Activated B cell treated with CpG ODN at 0.5 μM for 24 hours (primary cell): ENCODE measurements around the gene MACROD2. TPM values are rescaled to one million over a fixed set of nuclear protein-coding genes. Genes with fewer than 3 reads are reported as not detected.

Source experiments
- ATAC-seq: fragments of 200-7000 bp; cut with Tn5 transposase; one replicate; pipeline ENCODE4 v1.10.0; 2021; ENCODE audit warnings: low read depth, mild to moderate bottlenecking, moderate library complexity
- CTCF ChIA-PET: fragments of 350-600 bp; sonication (Branson Sonifier 250); formaldehyde crosslinking; loops from one replicate; lab custom pipeline; 2021; ENCODE audit warnings: antibody characterized with exemption; lab: Charles Lee
- POLR2A ChIA-PET: fragments of 350-600 bp; sonication (Branson Sonifier 250); formaldehyde crosslinking; loops from one replicate; lab custom pipeline; 2021; ENCODE audit warnings: antibody characterized with exemption; lab: Charles Lee
- DNase-seq: peaks from one replicate; pipeline ENCODE4 v3.0.0; 2022
- H3K27ac Mint-ChIP-seq: one replicate; pipeline ENCODE4 v1.8.0; 2020; ENCODE audit warnings: mixed read lengths
- H3K27me3 Mint-ChIP-seq: one replicate; pipeline ENCODE4 v1.8.0; 2021; ENCODE audit warnings: mixed read lengths
- H3K36me3 Mint-ChIP-seq: one replicate; pipeline ENCODE4 v1.8.0; 2021; ENCODE audit warnings: low read depth, mixed read lengths
- H3K4me1 Mint-ChIP-seq: one replicate; pipeline ENCODE4 v1.8.0; 2021; ENCODE audit warnings: mixed read lengths
- H3K4me3 Mint-ChIP-seq: one replicate; pipeline ENCODE4 v1.8.0; 2020; ENCODE audit warnings: mild to moderate bottlenecking, mixed read lengths
- H3K9me3 Mint-ChIP-seq: one replicate; pipeline ENCODE4 v1.8.0; 2020; ENCODE audit warnings: mixed read lengths
- CTCF ChIP-seq: fragments of 200-600 bp; IDR thresholded peaks from one replicate; pipeline ENCODE4 v1.8.0; 2022; ENCODE audit warnings: antibody characterized with exemption, mild to moderate bottlenecking
- intact Hi-C: fragments of 100-400 bp; cut with micrococcal nuclease; formaldehyde crosslinking; loops from one replicate; pipeline ENCODE4 v1.15.1; 2024
- total RNA-seq: library from RNA; stranded (reverse); gene quantifications from 2 replicates; pipeline ENCODE4 v1.2.3, GENCODE V29; 2022

Gene MACROD2
- total RNA-seq, 1 donor from 2014 or later: 55.1 TPM

DNA sequence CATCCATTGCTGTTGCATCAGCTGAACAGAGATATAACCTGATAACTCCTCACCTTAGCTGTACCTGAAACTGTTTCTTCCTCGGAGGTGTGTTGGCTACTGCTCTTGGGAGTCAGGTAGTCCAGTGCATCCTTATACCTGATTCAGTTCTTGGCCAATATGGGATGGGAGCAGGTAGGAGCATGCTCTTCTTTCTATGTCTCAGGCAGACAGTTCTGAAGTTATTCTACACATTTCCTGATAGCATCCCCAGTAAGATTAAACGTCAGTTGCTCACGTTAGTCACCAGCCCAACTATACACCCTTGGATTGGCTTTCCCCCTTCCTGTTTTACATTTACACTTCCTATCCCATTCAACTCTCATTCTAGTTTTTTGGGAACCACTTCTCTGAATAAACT is 586.4 kb downstream of the MACROD2 start:
- no peak for ATAC-seq
- Mint-ChIP-seq H3K27me3 (peaks cover 2% of the 10 kb centered on the region), H3K27ac (no peak overlapping the region), H3K36me3 (no peaks in the 10 kb centered on the region), H3K4me1 (no peaks in the 10 kb centered on the region), H3K9me3 (no peaks in the 10 kb centered on the region), H3K4me3 (no peak overlapping the region)
- CTCF ChIA-PET: no interaction called here
- DNase-seq: no peak
- POLR2A ChIA-PET: no interaction called here
- TF ChIP-seq CTCF: no peak
- intact Hi-C loops: no loop called here

GRCh38 chr20:14582855-14583254 is 587.5 kb downstream of the MACROD2 start:
- Mint-ChIP-seq H3K27me3 (peaks cover 2% of the 10 kb centered on the region), H3K4me1 (no peaks in the 10 kb centered on the region), H3K4me3 (no peak overlapping the region), H3K9me3 (no peaks in the 10 kb centered on the region), H3K27ac (no peak overlapping the region), H3K36me3 (no peaks in the 10 kb centered on the region)
- TF ChIP-seq CTCF: no peak
- intact Hi-C loops: no loop called here
- ATAC-seq: no peak
- ChIA-PET POLR2A (no interaction called here), CTCF (no interaction called here)
- no peak for DNase-seq

DNA sequence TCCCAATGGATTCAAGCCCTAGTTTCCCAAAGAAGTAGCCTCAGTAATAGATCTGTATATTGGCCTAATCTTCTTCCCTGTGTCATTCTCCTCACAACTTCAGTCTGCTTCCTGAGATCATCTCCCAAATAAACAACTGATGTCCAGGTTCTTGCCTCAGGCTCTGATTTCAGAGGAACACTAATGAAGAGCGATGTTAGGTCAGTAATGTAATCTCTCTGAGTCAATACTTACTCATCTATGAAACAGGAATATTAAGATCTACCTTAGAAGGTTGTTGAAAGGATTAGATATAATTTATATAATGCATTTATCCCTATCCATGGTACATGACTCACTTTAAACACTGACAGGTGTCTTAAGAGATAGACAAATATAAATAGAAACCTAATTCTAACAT is 588.1 kb downstream of the MACROD2 start:
- Mint-ChIP-seq H3K36me3 (no peaks in the 10 kb centered on the region), H3K27ac (no peak overlapping the region), H3K9me3 (no peaks in the 10 kb centered on the region), H3K4me3 (no peak overlapping the region), H3K27me3 (peaks cover 2% of the 10 kb centered on the region), H3K4me1 (no peaks in the 10 kb centered on the region)
- ChIA-PET POLR2A (no interaction called here), CTCF (no interaction called here)
- intact Hi-C loops: no loop called here
- TF ChIP-seq CTCF: no peak
- ATAC-seq: no peak
- no peak for DNase-seq

DNA sequence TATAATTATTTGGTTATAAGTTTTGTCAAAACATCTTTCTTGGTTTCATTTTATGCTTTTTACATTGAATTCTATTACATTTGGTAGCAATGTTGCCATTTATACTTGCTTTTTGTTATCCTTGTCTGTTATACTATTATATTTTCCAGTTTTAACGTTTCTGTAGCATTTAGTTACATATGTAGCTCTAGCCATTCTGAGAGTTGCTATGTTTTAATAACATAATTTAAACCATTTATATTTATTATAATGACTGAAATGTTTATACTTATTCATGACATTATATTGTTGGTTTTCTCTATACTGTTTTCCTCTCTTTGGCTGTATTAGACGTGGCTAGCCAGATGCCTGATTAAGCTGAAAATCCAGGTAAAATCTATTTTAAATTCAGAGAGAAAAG is 594.1 kb downstream of the MACROD2 start:
- Mint-ChIP-seq H3K4me1 (no peaks in the 10 kb centered on the region), H3K27ac (no peak overlapping the region), H3K9me3 (peaks cover 5% of the 10 kb centered on the region), H3K36me3 (no peaks in the 10 kb centered on the region), H3K4me3 (no peak overlapping the region), H3K27me3 (peaks cover 3% of the 10 kb centered on the region)
- no peak for TF ChIP-seq CTCF
- no peak for DNase-seq
- ChIA-PET POLR2A (no interaction called here), CTCF (no interaction called here)
- intact Hi-C loops: no loop called here
- ATAC-seq: no peak

DNA sequence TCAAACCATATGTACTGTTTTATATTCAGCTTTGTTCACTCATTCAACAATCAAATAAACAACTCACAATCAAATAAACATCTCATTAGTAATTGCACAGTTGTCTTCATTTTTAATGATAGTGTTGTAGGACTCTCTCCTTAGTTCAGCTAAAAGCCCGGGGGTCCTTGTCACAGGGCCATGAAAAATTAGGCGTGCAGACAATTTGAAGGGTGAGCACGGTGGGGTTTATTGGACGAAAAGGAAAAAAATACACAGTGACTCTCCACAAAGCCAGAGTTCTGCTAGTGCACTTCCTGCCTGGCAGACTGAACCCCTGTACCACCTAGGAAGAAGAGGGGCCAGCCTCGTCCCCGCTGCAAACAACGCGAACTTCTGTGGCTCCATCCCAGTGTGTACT is 599.7 kb downstream of the MACROD2 start:
- intact Hi-C loops: no loop called here
- ATAC-seq: no peak
- Mint-ChIP-seq H3K27ac (no peak overlapping the region), H3K36me3 (no peaks in the 10 kb centered on the region), H3K4me3 (no peak overlapping the region), H3K4me1 (no peaks in the 10 kb centered on the region), H3K27me3 (peaks cover 3% of the 10 kb centered on the region), H3K9me3 (peaks cover under 1% of the 10 kb centered on the region)
- TF ChIP-seq CTCF: no peak
- POLR2A ChIA-PET: no interaction called here
- CTCF ChIA-PET: no interaction called here
- no peak for DNase-seq
